ENCODE data around the gene OR5A1. TPM values are rescaled to one million over a fixed set of nuclear protein-coding genes. Genes with fewer than 3 reads are reported as not detected.
"Not testable (repeated sequence)": the region's sequence is repeated elsewhere in the genome, so short reads cannot be mapped to it uniquely, and the experiment has no call there.

The OR5A1 gene
- total and polyA plus RNA-seq, 12 donors, result not detected

DNA sequence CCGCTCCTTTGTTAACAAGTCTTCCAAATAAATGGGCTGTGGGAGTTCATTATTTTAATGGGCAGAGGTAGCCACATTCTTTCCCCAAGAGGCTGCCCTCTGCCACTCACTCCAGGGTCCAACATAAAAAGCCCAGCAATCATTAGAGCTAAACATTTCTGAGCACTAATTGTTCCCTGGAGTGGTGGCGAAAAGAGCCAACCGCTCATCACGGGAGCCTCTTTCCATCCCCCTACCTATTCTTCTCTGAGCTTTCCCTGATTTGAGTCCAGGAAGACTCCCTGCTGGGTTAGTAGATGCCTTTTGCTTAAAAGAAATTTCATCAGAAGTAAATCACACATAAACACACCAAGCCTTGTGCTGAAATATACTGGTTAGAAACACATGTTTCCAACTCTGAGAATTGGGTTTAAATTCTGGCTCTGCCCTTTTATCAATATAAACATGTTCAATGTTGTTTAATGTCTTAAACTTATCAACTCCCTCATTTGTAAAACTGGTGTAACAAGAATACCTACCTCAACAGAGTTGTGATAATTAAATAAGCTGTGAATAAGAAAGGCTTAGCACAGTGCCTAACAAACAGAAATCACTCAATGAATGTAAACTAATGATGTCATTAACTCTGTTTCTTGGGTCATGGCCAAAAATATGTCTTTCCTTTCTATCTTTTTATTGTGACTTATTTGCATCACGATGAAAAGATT lies 9.8 kb upstream of the OR5A1 start, which contains the start of gene OR5A2:
OR5A2 (minus strand) TSS at position 53 of the 707 bp plus-strand sequence. CDS start 3,460 bp downstream, outside the sequence.
- Histone ChIP-seq H3K4me3 (no peak within 1 kb of the TSS), H3K9me3 (no peaks in the 10 kb centered on the region), H3K36me3 (no peaks in the 10 kb centered on the region), H3K27me3 (peaks cover 0 to 7% (median 0%) of the 10 kb centered on the region in 7 donors), H3K27ac (no peak within 1 kb of the TSS), H3K4me1 (no peaks in the 10 kb centered on the region)
- DNase-seq, result no peak
- 59 to 63% methylated on average over 5 of the region's 5 CpGs for WGBS, 2 donors
- TF ChIP-seq, protein P1, sequence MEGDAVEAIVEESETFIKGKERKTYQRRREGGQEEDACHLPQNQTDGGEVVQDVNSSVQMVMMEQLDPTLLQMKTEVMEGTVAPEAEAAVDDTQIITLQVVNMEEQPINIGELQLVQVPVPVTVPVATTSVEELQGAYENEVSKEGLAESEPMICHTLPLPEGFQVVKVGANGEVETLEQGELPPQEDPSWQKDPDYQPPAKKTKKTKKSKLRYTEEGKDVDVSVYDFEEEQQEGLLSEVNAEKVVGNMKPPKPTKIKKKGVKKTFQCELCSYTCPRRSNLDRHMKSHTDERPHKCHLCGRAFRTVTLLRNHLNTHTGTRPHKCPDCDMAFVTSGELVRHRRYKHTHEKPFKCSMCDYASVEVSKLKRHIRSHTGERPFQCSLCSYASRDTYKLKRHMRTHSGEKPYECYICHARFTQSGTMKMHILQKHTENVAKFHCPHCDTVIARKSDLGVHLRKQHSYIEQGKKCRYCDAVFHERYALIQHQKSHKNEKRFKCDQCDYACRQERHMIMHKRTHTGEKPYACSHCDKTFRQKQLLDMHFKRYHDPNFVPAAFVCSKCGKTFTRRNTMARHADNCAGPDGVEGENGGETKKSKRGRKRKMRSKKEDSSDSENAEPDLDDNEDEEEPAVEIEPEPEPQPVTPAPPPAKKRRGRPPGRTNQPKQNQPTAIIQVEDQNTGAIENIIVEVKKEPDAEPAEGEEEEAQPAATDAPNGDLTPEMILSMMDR (IDR thresholded peaks at IDR 0.05), result no peak
- intact Hi-C loops (cut with DNase I), result loop anchor here in 4 of 10 donors (5.0 to 10.0 kb wide), 2 partner anchors 252 to 254 kb away; partner anchors contain the start of gene DTX4 (in 4 of the 4)
- no peak for ATAC-seq

DNA sequence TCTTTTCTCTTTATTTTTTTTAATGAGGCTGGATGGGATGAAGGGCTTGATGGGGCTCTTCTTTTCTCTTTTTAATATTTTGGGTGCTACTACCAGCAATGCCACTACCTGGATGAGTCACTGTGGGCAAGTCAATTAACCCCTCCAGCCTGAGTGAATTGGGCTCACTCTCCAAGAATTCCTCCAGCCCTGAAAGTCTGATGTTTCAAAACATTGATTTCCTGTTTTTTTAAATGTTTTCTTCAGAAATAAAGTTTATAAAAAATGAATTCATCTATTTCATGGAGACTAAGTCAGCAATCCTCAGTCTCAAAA lies 9.2 kb upstream of the OR5A1 start:
- Histone ChIP-seq H3K4me3 (no peak overlapping the region), H3K27me3 (peaks cover 0 to 7% (median 0%) of the 10 kb centered on the region in 7 donors), H3K4me1 (no peaks in the 10 kb centered on the region), H3K27ac (no peak overlapping the region), H3K36me3 (no peaks in the 10 kb centered on the region), H3K9me3 (no peaks in the 10 kb centered on the region)
- DNase-seq (no peak), ATAC-seq (no peak)
- intact Hi-C loops (cut with DNase I), result loop anchor here in 4 of 10 donors (5.0 to 10.0 kb wide), 2 partner anchors 252 to 255 kb away; partner anchors contain the start of gene DTX4 (in 4 of the 4)
- TF ChIP-seq, protein P1 (IDR thresholded peaks at IDR 0.05), result no peak

DNA sequence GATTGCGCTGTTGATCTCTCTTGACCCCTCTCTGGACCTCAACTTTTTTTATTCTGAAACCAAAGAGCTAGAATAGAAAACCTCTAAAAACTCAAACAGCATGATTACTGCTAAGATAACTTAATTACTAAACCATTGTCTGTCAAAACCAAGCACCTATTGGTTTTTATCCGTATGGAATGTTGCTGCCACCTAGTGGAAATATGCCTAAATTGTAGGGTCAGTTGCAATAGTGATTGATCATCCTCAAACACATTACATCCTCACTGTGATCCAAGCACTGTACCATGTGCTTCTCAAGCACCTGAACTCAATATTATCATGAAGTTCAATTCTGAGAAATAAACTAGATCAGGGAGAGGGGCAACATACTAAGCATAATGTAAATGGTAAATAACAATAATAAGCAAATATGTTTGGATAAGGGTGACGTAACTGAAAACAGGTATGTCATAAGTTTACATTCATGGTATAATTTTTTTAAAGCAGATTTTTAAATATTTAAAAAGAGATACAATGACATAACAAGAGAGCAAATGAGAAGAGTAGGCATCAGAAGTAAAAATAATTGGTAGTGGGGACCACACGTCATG lies 6.2 kb upstream of the OR5A1 start:
- 62 to 64% methylated on average over 4 of the region's 4 CpGs for WGBS, 2 donors

DNA sequence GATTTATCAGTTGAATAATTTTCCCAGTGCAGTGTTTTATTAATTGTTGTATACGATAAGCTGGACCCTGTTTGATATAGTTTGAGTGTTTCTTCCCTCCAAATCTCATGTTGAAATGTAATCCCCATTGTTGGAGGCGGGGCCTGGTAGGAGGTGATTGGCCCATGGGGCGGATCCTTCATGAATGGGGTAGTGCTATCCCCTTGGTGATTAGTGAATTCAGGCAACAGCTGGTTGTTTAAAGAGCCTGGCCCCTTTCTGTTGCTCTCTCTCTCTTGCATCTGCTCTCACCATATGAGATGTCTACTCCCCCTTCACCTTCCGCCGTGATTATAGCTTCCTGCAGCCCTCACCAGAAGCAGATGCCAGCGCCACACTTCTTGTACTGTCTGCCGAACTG lies 1.5 kb downstream of the OR5A1 start:
- Histone ChIP-seq H3K27me3 (peaks cover 0 to 6% (median 0%) of the 10 kb centered on the region in 7 donors), H3K4me1 (no peaks in the 10 kb centered on the region), H3K4me3 (no peak overlapping the region), H3K36me3 (no peaks in the 10 kb centered on the region), H3K27ac (no peak overlapping the region), H3K9me3 (no peaks in the 10 kb centered on the region)
- intact Hi-C loops (cut with DNase I), result no loop called here
- no peak for DNase-seq
- no peak for ATAC-seq
- WGBS, 2 donors, result 84% methylated on average over 7 of the region's 7 CpGs
- TF ChIP-seq, protein P1 (IDR thresholded peaks at IDR 0.05), result no peak

More for the DNA sequence above, 6.2 kb upstream of the OR5A1 start:
- H3K4me3 ChIP-seq, result no peak overlapping the region
- DNase-seq (peak in 1 of 2 donors; percentile 15), ATAC-seq (no peak)
- H3K9me3 ChIP-seq, result no peaks in the 10 kb centered on the region
- TF ChIP-seq, protein P1 (IDR thresholded peaks at IDR 0.05), result peak; percentile 34 to 78 (median 63)
- H3K27ac ChIP-seq, result no peak overlapping the region
- H3K4me1 ChIP-seq, result no peaks in the 10 kb centered on the region
- intact Hi-C loops (cut with DNase I), result loop anchor here in 7 of 10 donors (2.0 to 10.0 kb wide), 3 partner anchors 255 to 259 kb away; partner anchors contain the start of gene DTX4 (in 6 of the 7)
- H3K36me3 ChIP-seq, result no peaks in the 10 kb centered on the region
- H3K27me3 ChIP-seq, result peaks cover 0 to 6% (median 0%) of the 10 kb centered on the region in 7 donors

DNA sequence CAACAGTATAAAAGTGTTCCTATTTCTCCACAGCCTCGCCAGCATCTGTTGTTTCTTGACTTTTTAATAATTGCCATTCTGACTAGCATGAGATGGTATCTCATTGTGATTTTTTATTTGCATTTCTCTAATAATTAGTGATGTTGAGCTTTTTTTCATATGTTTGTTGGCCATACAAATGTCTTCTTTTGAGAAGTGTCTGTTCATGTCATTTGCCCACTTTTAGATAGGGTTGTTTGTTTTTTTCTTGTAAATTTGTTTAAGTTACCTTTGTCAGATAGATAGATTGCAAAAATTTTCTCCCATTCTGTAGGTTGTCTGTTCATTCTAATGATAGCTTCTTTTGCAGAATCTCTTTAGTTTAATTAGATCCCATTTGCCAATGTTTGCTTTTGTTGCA lies 9.4 kb downstream of the OR5A1 start:
- H3K36me3 ChIP-seq; H3K27ac ChIP-seq; H3K4me3 ChIP-seq; intact Hi-C loops (cut with DNase I); DNase-seq; ATAC-seq; H3K27me3 ChIP-seq; H3K4me1 ChIP-seq: not testable (repeated sequence)
- WGBS, 2 donors, result 74% methylated on average over 1 of the region's 1 CpG
- peaks cover 0 to 24% (median 6%) of the 10 kb centered on the region in 11 donors for H3K9me3 ChIP-seq

Measured in heart right ventricle (tissue), 16 donors.